Putamen (tissue), 1 donor: ENCODE measurements around the gene LSM10.

Experiments
- DNase-seq: peaks from one replicate; pipeline ENCODE4 v3.0.0-alpha.2; 2016; ENCODE audit warnings: low spot score

LSM10 gene

GRCh38 chr1:36397378-36398230, at the start of gene LSM10:
Gene LSM10, minus strand, starts transcription at chr1:36397908. Its CDS starts 3,779 bp downstream, at chr1:36394129.
- peak; percentile 95 for DNase-seq

- no peak for DNase-seq
Measured at GRCh38 chr1:36447450-36447849, 49.7 kb upstream of the LSM10 start.

GRCh38 chr1:36446746-36447145, 49.0 kb upstream of the LSM10 start:
- DNase-seq: no peak

GRCh38 chr1:36446271-36446670, 48.6 kb upstream of the LSM10 start:
- DNase-seq: no peak

GRCh38 chr1:36443297-36443696, 45.6 kb upstream of the LSM10 start:
- DNase-seq: no peak

- DNase-seq: no peak
Measured at GRCh38 chr1:36442337-36442736, 44.6 kb upstream of the LSM10 start.

GRCh38 chr1:36440646-36441045, 42.9 kb upstream of the LSM10 start:
- no peak for DNase-seq

GRCh38 chr1:36440044-36440443, 42.3 kb upstream of the LSM10 start:
- no peak for DNase-seq

GRCh38 chr1:36438715-36439114, 41.0 kb upstream of the LSM10 start:
- DNase-seq: no peak

GRCh38 chr1:36436821-36437220, 39.1 kb upstream of the LSM10 start:
- DNase-seq: no peak

GRCh38 chr1:36433102-36433501, 35.4 kb upstream of the LSM10 start:
- no peak for DNase-seq

GRCh38 chr1:36432616-36433015, 34.9 kb upstream of the LSM10 start:
- no peak for DNase-seq

GRCh38 chr1:36425791-36426190, 28.1 kb upstream of the LSM10 start:
- DNase-seq: no peak

GRCh38 chr1:36421649-36422048, 23.9 kb upstream of the LSM10 start:
- DNase-seq: no peak

GRCh38 chr1:36420836-36421317, 23.2 kb upstream of the LSM10 start:
- DNase-seq: peak; percentile 75

GRCh38 chr1:36420409-36420808, 22.7 kb upstream of the LSM10 start:
- DNase-seq: no peak

- no peak for DNase-seq
Measured at GRCh38 chr1:36419569-36419968, 21.9 kb upstream of the LSM10 start.

GRCh38 chr1:36419140-36419539, 21.4 kb upstream of the LSM10 start:
- DNase-seq: no peak

GRCh38 chr1:36417931-36418330, 20.2 kb upstream of the LSM10 start:
- DNase-seq: no peak

- no peak for DNase-seq
Measured at GRCh38 chr1:36415661-36416326, 18.1 kb upstream of the LSM10 start.

- no peak for DNase-seq
Measured at GRCh38 chr1:36414384-36414783, 16.7 kb upstream of the LSM10 start.

- DNase-seq: peak; percentile 40
Measured at GRCh38 chr1:36411674-36412648, 14.3 kb upstream of the LSM10 start.
